Keratinocyte (primary cell): Measurements from ENCODE around the gene STARD5.

ENCODE experiments used
- CTCF ChIP-seq, 3 experiments: IDR thresholded peaks in 1 of 3; conservative IDR thresholded peaks in 1 of 3; optimal IDR thresholded peaks in 1 of 3; 2 replicates in 2 of 3; 3 replicates in 1 of 3; pipeline versions ENCODE3 to v1.5.1; 2011; ENCODE audit warnings: low read length in 3 of 3, mild to moderate bottlenecking in 3 of 3, moderate library complexity in 2 of 3, control low read depth in 1 of 3, inconsistent platforms in 1 of 3; ENCODE audit not compliant: insufficient read depth in 2 of 3; ENCODE audit errors: extremely low read depth in 1 of 3
- EZH2 ChIP-seq: IDR thresholded peaks from one replicate; pipeline ENCODE4 v1.6.1; 2012; ENCODE audit warnings: inconsistent platforms, mild to moderate bottlenecking, low read length, moderate library complexity

DNA sequence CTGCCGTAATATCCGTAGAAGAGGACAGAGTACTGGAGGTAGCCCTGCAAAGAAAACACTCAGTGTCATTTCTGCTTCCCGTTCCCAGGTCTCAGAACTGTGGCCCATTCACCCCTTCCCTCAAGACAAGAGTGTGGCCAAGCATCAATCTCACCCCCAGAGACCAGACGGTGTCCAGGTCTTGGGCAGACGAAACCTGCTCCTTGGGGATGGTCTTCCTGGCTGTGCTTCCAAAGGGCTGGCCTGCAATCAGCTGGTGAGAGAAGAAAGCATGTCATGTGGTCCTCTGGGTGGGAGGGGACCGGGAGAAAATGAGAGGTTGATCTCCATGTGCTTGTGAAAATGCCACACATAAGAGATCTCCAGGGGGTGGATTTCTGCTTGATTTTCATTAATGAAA, 34.3 kb upstream of the STARD5 start:
- no peak for TF ChIP-seq CTCF (optimal IDR thresholded peaks at IDR 0.05 in 1 of 3, IDR thresholded peaks at IDR 0.05 in 1 of 3, conservative IDR thresholded peaks at IDR 0.05 in 1 of 3; ENCODE audit: extremely low read depth in 1 of 3, insufficient read depth in 2 of 3, low read length in 3 of 3)
- TF ChIP-seq EZH2 = no peak
